ENCODE measurements around the gene SLC5A6. TPM values are rescaled to one million over a fixed set of nuclear protein-coding genes. Genes with fewer than 3 reads are reported as not detected.
A peak's percentile ranks its signal among the peaks of the same experiment; 100 is the strongest.

SLC5A6 gene
- polyA plus RNA-seq, 2 of the 4 experiments (the other 2 are of a cell fraction): 82.7 to 86.7 TPM

DNA sequence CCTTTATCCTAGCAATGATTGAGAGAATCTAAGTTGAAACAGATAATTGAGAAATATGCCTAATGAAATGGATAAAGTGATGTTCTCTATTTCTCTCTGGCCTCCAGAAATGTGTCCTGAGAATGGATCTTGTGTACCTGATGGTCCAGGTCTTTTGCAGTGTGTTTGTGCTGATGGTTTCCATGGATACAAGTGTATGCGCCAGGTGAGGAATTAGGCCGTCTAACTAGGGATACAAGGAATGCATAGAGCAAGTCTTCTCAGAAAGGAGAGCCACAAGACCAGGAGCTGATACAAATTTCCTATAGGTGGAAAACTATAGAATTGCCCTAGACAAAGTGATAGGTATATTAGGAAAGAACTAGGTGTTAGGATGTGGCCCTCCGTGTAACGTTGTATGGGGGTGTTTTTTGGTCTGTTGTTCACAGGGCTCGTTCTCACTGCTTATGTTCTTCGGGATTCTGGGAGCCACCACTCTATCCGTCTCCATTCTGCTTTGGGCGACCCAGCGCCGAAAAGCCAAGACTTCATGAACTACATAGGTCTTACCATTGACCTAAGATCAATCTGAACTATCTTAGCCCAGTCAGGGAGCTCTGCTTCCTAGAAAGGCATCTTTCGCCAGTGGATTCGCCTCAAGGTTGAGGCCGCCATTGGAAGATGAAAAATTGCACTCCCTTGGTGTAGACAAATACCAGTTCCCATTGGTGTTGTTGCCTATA, 4.5 kb upstream of the SLC5A6 start:
- ATAC-seq: 0 out of 6 replicates have a peak, but pooled peaks of 1 of the 2 experiments have one; percentile 1
- WGBS (ENCODE audit: missing lambda C conversion rate): 66% methylated on average over 13 of the region's 13 CpGs
- Histone ChIP-seq H3K4me2 (peak overlapping the region; percentile 88), H3K9me3 (no peaks in the 10 kb centered on the region), H3K4me1 (peaks cover 28% of the 10 kb centered on the region), H3K27ac (peak overlapping the region; percentile 94 to 95), H3K4me3 (peak overlapping the region; percentile 65)
- no peak for TF ChIP-seq HEYL (CRISPR knock-in tag; IDR thresholded peaks at IDR 0.05)
- TF ChIP-seq SMC3 (IDR thresholded peaks at IDR 0.05): no peak
- FAIRE-seq: no peak
- DNase-seq (ENCODE audit: low read depth in 1 of 2, low spot score in 1 of 2): no peak
- CTCF ChIA-PET: interaction anchor here (0.7 to 1.8 kb wide), 6 partner anchors 23 to 115 kb away, joined by 3 to 10 read pairs (median 4); no protein-coding TSS in a partner anchor
- POLR2A ChIA-PET: interaction anchor here (1.4 kb wide), 1 partner anchor 10 kb away, joined by 5 read pairs; no protein-coding TSS in a partner anchor

- no peak overlapping the region for H3K4me3 ChIP-seq
- ChIA-PET POLR2A (no interaction called here), CTCF (interaction anchor here (0.9 to 1.3 kb wide), 4 partner anchors 23 to 65 kb away, joined by 3 to 6 read pairs (median 4); no protein-coding TSS in a partner anchor)
- TF ChIP-seq, protein P1, sequence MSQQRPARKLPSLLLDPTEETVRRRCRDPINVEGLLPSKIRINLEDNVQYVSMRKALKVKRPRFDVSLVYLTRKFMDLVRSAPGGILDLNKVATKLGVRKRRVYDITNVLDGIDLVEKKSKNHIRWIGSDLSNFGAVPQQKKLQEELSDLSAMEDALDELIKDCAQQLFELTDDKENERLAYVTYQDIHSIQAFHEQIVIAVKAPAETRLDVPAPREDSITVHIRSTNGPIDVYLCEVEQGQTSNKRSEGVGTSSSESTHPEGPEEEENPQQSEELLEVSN (IDR thresholded peaks at IDR 0.05; ENCODE audit: borderline replicate concordance, low read depth): no peak
- TF ChIP-seq FOXS1 (CRISPR knock-in tag; IDR thresholded peaks at IDR 0.05) (no peak), JUN (IDR thresholded peaks at IDR 0.05) (no peak), CBX2 (IDR thresholded peaks at IDR 0.05; ENCODE audit: borderline replicate concordance, low read depth) (no peak), FOSB (CRISPR knock-in tag; IDR thresholded peaks at IDR 0.05) (no peak), KDM5A (IDR thresholded peaks at IDR 0.05) (no peak)
- TF ChIP-seq, protein P2, sequence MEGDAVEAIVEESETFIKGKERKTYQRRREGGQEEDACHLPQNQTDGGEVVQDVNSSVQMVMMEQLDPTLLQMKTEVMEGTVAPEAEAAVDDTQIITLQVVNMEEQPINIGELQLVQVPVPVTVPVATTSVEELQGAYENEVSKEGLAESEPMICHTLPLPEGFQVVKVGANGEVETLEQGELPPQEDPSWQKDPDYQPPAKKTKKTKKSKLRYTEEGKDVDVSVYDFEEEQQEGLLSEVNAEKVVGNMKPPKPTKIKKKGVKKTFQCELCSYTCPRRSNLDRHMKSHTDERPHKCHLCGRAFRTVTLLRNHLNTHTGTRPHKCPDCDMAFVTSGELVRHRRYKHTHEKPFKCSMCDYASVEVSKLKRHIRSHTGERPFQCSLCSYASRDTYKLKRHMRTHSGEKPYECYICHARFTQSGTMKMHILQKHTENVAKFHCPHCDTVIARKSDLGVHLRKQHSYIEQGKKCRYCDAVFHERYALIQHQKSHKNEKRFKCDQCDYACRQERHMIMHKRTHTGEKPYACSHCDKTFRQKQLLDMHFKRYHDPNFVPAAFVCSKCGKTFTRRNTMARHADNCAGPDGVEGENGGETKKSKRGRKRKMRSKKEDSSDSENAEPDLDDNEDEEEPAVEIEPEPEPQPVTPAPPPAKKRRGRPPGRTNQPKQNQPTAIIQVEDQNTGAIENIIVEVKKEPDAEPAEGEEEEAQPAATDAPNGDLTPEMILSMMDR (IDR thresholded peaks at IDR 0.05): no peak
- TF ChIP-seq, protein P3, sequence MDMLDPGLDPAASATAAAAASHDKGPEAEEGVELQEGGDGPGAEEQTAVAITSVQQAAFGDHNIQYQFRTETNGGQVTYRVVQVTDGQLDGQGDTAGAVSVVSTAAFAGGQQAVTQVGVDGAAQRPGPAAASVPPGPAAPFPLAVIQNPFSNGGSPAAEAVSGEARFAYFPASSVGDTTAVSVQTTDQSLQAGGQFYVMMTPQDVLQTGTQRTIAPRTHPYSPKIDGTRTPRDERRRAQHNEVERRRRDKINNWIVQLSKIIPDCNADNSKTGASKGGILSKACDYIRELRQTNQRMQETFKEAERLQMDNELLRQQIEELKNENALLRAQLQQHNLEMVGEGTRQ (IDR thresholded peaks at IDR 0.05): no peak
- FAIRE-seq (no peak), ATAC-seq (no peak), DNase-seq (ENCODE audit: low read depth in 1 of 2, low spot score in 1 of 2) (no peak)
- H3K9me3 ChIP-seq: no peaks in the 10 kb centered on the region
- peaks cover 28% of the 10 kb centered on the region for H3K4me1 ChIP-seq
- H3K27ac ChIP-seq: no peak overlapping the region
- H3K4me2 ChIP-seq: no peak overlapping the region
- 91% methylated on average over 3 of the region's 3 CpGs for WGBS (ENCODE audit: missing lambda C conversion rate)
Measured at GRCh38 chr2:27214941-27215340, 2.9 kb upstream of the SLC5A6 start.

- Histone ChIP-seq H3K4me1 (peaks cover 15% of the 10 kb centered on the region), H3K4me3 (peak overlapping the region; percentile 81), H3K9me3 (no peaks in the 10 kb centered on the region), H3K4me2 (peak overlapping the region; percentile 86), H3K27ac (peak overlapping the region; percentile 93 to 94)
- ChIA-PET POLR2A (interaction anchor here (0.8 to 1.4 kb wide), 7 partner anchors 9 to 90 kb away, joined by 3 to 6 read pairs (median 3); partner anchors contain the start of gene PREB), CTCF (interaction anchor here (0.8 to 2.4 kb wide), 4 partner anchors 9 to 116 kb away, joined by 3 to 9 read pairs (median 4); no protein-coding TSS in a partner anchor)
- WGBS (ENCODE audit: missing lambda C conversion rate): 3% methylated on average over 34 of the region's 34 CpGs
- ATAC-seq: peak; percentile 19 to 29
- no peak for FAIRE-seq
- peak; percentile 19 to 66 for DNase-seq (ENCODE audit: low read depth in 1 of 2, low spot score in 1 of 2)
- TF ChIP-seq PHF8 (IDR thresholded peaks at IDR 0.05; ENCODE audit: borderline replicate concordance, low read depth): no peak
- no peak for TF ChIP-seq ZC3H11A (IDR thresholded peaks at IDR 0.05)
- no peak for TF ChIP-seq RCOR1 (IDR thresholded peaks at IDR 0.05; ENCODE audit: low read depth, low read length)
- TF ChIP-seq ESRRA (IDR thresholded peaks at IDR 0.05; ENCODE audit: borderline replicate concordance, low read length): no peak
- no peak for TF ChIP-seq HOXB13 (CRISPR knock-in tag; IDR thresholded peaks at IDR 0.05; ENCODE audit: low read depth)
- no peak for TF ChIP-seq FOXS1 (CRISPR knock-in tag; IDR thresholded peaks at IDR 0.05)
- no peak for TF ChIP-seq HDAC2 (IDR thresholded peaks at IDR 0.05)
- TF ChIP-seq KDM5A (IDR thresholded peaks at IDR 0.05): peak; percentile 41; the same call in 1 of the 2 replicates
- no peak for TF ChIP-seq MAFK (IDR thresholded peaks at IDR 0.05; ENCODE audit: partially characterized antibody)
- TF ChIP-seq ATOH8 (CRISPR knock-in tag; IDR thresholded peaks at IDR 0.05; ENCODE audit: low read depth): no peak
- TF ChIP-seq HOXA7 (CRISPR knock-in tag; IDR thresholded peaks at IDR 0.05): no peak
- no peak for TF ChIP-seq CBX8 (IDR thresholded peaks at IDR 0.05)
- TF ChIP-seq, protein P4, sequence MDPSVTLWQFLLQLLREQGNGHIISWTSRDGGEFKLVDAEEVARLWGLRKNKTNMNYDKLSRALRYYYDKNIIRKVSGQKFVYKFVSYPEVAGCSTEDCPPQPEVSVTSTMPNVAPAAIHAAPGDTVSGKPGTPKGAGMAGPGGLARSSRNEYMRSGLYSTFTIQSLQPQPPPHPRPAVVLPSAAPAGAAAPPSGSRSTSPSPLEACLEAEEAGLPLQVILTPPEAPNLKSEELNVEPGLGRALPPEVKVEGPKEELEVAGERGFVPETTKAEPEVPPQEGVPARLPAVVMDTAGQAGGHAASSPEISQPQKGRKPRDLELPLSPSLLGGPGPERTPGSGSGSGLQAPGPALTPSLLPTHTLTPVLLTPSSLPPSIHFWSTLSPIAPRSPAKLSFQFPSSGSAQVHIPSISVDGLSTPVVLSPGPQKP (IDR thresholded peaks at IDR 0.05; ENCODE audit: low read depth, low read length): no peak
- TF ChIP-seq POLR2AphosphoS2 (conservative IDR thresholded peaks at IDR 0.05; ENCODE audit: low read length): no peak
- peak; percentile 38; the same call in 1 of the 2 replicates for TF ChIP-seq POLR2A (IDR thresholded peaks at IDR 0.05; ENCODE audit: low read length)
- no peak for TF ChIP-seq CHD2 (IDR thresholded peaks at IDR 0.05; ENCODE audit: low read length, partially characterized antibody)
- no peak for TF ChIP-seq EHMT2 (IDR thresholded peaks at IDR 0.05; ENCODE audit: low read depth)
- no peak for TF ChIP-seq EP300 (IDR thresholded peaks at IDR 0.05)
- TF ChIP-seq RNF2 (IDR thresholded peaks at IDR 0.05; ENCODE audit: borderline replicate concordance, low read depth): no peak
Measured at GRCh38 chr2:27212626-27213471, 781 bp upstream of the SLC5A6 start.
